COLO829 (cell line): ENCODE results near the gene TCOF1.

Source experiments
- DNase-seq: peaks from one replicate; pipeline ENCODE4 v3.0.0; 2012; ENCODE audit warnings: low spot score

Gene TCOF1

GRCh38 chr5:150392680-150393079, 35.2 kb downstream of the TCOF1 start:
- no peak for DNase-seq

- no peak for DNase-seq
Observed at GRCh38 chr5:150393096-150393645, 35.7 kb downstream of the TCOF1 start.

- DNase-seq = no peak
Observed at GRCh38 chr5:150394131-150394530, 36.6 kb downstream of the TCOF1 start.

- DNase-seq = no peak
Observed at GRCh38 chr5:150394912-150395687, 37.6 kb downstream of the TCOF1 start.

GRCh38 chr5:150395688-150395975, 38.1 kb downstream of the TCOF1 start:
- DNase-seq = no peak

- DNase-seq = no peak
Observed at GRCh38 chr5:150396267-150396666, 38.8 kb downstream of the TCOF1 start.

- no peak for DNase-seq
Observed at GRCh38 chr5:150397146-150397781, 39.8 kb downstream of the TCOF1 start.

GRCh38 chr5:150397782-150398721, 40.6 kb downstream of the TCOF1 start:
- no peak for DNase-seq

GRCh38 chr5:150398722-150399523, 41.4 kb downstream of the TCOF1 start:
- DNase-seq = no peak

- DNase-seq = no peak
Observed at GRCh38 chr5:150399524-150400211, 42.2 kb downstream of the TCOF1 start.

- DNase-seq = no peak
Observed at GRCh38 chr5:150400316-150401075, 43.0 kb downstream of the TCOF1 start.

- DNase-seq = no peak
Observed at GRCh38 chr5:150401076-150401375, 43.5 kb downstream of the TCOF1 start.

- DNase-seq = no peak
Observed at GRCh38 chr5:150401376-150402228, 44.1 kb downstream of the TCOF1 start.

GRCh38 chr5:150402229-150402773, 44.8 kb downstream of the TCOF1 start:
- no peak for DNase-seq

GRCh38 chr5:150402901-150403342, 45.4 kb downstream of the TCOF1 start:
- no peak for DNase-seq

- DNase-seq = no peak
Observed at GRCh38 chr5:150404121-150404520, 46.6 kb downstream of the TCOF1 start.

- no peak for DNase-seq
Observed at GRCh38 chr5:150404535-150404934, 47.0 kb downstream of the TCOF1 start.

GRCh38 chr5:150404941-150405816, 47.7 kb downstream of the TCOF1 start:
- no peak for DNase-seq
